Bronchial epithelial cell (primary cell): Measurements from ENCODE around the gene NECAB2. TPM values are rescaled to one million over a fixed set of nuclear protein-coding genes. Genes with fewer than 3 reads are reported as not detected.

ENCODE experiments used
- DNase-seq: peaks from one replicate; pipeline ENCODE4 v3.0.0-alpha.2; 2010; ENCODE audit warnings: low read depth
- FAIRE-seq: peaks from 2 replicates; lab custom pipeline; 2011; peaks lifted over from hg19 to GRCh38; lab: Jason Lieb, UNC
- H3K27me3 ChIP-seq: 2 replicates; pipeline ENCODE4 v1.5.1; 2011; ENCODE audit warnings: low read length; ENCODE audit not compliant: control insufficient read depth, insufficient read depth
- H3K36me3 ChIP-seq: 2 replicates; pipeline ENCODE4 v1.5.1; 2011; ENCODE audit warnings: low read length; ENCODE audit not compliant: control insufficient read depth, insufficient read depth
- H3K4me3 ChIP-seq: 2 replicates; pipeline ENCODE4 v1.5.1; 2011; ENCODE audit warnings: mild to moderate bottlenecking, low read depth, low read length, control low read depth
- total RNA-seq: library from RNA; depleted of rRNA; stranded (reverse); fragments of >200 nt; gene quantifications from 2 replicates; pipeline ENCODE4 v1.2.1, GENCODE V29; 2014
- TF ChIP-seq, protein P1 (sequence below): IDR thresholded peaks from 2 replicates; pipeline ENCODE4 v1.5.1; 2011; ENCODE audit warnings: mild to moderate bottlenecking, moderate library complexity, low read length, control low read depth, inconsistent platforms; ENCODE audit not compliant: insufficient read depth, severe bottlenecking

NECAB2 gene
- not detected in 2 replicates for total RNA-seq

- Histone ChIP-seq H3K4me3 (peak within 1 kb of the TSS; percentile 17), H3K27me3 (peaks cover 10% of the 10 kb centered on the region), H3K36me3 (peaks cover 2% of the 10 kb centered on the region)
- DNase-seq (no peak), FAIRE-seq (no peak)
- TF ChIP-seq, protein P1, sequence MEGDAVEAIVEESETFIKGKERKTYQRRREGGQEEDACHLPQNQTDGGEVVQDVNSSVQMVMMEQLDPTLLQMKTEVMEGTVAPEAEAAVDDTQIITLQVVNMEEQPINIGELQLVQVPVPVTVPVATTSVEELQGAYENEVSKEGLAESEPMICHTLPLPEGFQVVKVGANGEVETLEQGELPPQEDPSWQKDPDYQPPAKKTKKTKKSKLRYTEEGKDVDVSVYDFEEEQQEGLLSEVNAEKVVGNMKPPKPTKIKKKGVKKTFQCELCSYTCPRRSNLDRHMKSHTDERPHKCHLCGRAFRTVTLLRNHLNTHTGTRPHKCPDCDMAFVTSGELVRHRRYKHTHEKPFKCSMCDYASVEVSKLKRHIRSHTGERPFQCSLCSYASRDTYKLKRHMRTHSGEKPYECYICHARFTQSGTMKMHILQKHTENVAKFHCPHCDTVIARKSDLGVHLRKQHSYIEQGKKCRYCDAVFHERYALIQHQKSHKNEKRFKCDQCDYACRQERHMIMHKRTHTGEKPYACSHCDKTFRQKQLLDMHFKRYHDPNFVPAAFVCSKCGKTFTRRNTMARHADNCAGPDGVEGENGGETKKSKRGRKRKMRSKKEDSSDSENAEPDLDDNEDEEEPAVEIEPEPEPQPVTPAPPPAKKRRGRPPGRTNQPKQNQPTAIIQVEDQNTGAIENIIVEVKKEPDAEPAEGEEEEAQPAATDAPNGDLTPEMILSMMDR = peak; percentile 56
Observed at GRCh38 chr16:83967838-83968305, at the start of gene NECAB2. NECAB2 (plus strand) TSS chr16:83968244; CDS start chr16:83968649, 405 bp downstream.

- FAIRE-seq = no peak
- TF ChIP-seq, protein P1 = no peak
- no peaks in the 10 kb centered on the region for H3K27me3 ChIP-seq
- H3K4me3 ChIP-seq = no peak overlapping the region
- no peak for DNase-seq
- peaks cover 4% of the 10 kb centered on the region for H3K36me3 ChIP-seq
Observed at GRCh38 chr16:83920894-83921491, 47.1 kb upstream of the NECAB2 start.

DNA sequence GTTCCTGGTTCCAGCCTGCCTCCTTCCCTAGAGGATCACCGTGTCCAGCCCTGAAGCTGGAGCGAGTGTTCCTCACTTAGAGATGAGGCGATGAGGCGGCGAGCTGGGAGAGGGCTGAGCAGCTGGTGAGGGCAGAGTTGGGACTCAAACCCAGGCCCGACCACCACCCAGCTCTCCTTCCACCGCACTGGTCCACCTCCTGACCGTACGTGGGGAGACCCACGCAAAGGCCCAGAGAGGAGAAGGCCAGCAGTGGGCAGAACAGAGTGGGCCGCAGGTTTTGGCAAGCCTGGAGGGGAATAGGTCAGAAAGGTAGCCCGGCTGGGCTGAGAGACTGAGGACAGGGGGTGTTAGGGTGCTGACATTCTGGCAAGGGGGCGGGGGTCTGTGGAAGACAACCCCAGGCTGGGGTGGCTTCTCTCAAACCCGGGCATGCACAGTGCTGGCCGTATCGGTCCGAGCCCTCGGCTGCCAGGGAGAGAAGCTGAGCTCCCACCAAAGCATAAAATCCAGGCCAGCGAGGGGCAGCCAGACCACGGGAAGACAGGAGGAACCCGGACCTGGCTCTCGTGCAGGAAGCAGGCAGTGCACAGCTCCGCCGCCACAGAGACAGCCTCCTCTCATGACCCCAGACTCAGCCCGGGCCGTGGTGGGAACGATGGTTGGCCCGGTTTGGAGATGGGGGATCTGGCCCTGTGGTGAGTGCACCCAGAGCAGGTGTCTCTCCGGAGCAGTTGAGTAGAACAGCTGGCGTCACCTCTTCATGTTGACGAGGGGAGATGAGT lies 44.3 kb upstream of the NECAB2 start:
- Histone ChIP-seq H3K36me3 (no peaks in the 10 kb centered on the region), H3K27me3 (no peaks in the 10 kb centered on the region), H3K4me3 (no peak overlapping the region)
- TF ChIP-seq, protein P1 = no peak
- FAIRE-seq (no peak), DNase-seq (no peak)

- FAIRE-seq = no peak
Observed at GRCh38 chr16:83924686-83925085, 43.4 kb upstream of the NECAB2 start.

DNA sequence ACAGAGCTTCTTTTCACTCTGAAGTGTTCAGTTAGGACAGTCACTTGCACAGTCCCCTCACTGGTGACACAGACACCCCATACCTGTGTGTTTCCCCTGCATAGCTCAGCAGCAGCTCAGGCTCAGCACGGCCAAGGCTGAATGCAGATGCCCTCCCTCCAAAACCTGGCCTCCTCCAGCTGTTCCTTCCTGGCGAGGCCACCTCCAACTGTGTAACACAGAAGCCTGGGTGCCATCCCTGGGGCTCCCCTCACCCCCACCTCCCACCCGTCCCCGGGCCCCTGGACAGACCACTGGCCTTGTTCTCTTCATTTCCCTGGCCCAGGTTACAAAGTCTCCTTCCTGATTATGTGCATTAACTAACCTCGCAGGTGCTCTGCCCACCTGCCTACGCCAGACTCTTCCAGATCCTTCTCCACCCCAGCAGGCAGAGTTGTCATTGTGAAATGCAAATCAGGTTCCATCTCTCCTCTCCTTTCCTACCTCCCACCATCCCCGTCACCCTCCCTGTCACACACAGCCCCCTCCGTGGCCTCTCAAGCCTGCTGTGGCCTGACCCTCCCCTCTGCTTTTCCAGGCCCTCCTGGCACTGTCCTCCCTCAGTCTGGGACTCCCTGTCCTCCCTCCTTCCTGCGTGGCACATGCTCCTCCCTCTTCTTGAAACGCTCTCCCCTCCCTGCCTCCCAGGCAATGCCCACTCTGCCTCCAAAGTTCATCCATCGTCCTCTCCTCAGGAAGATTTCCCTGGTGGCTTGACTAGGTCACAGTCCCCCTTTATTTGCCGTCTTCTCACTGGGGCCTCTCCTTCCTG lies 42.7 kb upstream of the NECAB2 start:
- TF ChIP-seq, protein P1 = no peak
- FAIRE-seq (no peak), DNase-seq (no peak)
- Histone ChIP-seq H3K27me3 (no peaks in the 10 kb centered on the region), H3K36me3 (no peaks in the 10 kb centered on the region), H3K4me3 (no peak overlapping the region)

More at GRCh38 chr16:83924686-83925085, 43.4 kb upstream of the NECAB2 start:
- TF ChIP-seq, protein P1 = no peak
- H3K36me3 ChIP-seq = no peaks in the 10 kb centered on the region
- H3K4me3 ChIP-seq = no peak overlapping the region
- DNase-seq = no peak
- H3K27me3 ChIP-seq = no peaks in the 10 kb centered on the region
